Stimulated activated CD8-positive, alpha-beta memory T cell treated with anti-CD3 and anti-CD28 coated beads, Interleukin-12 subunit alpha, Interleukin-12 subunit beta, amount 100 ng/mL, for 24 hours (primary cell): ENCODE measurements around the gene PPP1R13B.

ENCODE experiments used
- DNase-seq: peaks from one replicate; pipeline ENCODE4 v3.0.0-alpha.2; 2020; ENCODE audit errors: extremely low read depth

Gene PPP1R13B

DNA sequence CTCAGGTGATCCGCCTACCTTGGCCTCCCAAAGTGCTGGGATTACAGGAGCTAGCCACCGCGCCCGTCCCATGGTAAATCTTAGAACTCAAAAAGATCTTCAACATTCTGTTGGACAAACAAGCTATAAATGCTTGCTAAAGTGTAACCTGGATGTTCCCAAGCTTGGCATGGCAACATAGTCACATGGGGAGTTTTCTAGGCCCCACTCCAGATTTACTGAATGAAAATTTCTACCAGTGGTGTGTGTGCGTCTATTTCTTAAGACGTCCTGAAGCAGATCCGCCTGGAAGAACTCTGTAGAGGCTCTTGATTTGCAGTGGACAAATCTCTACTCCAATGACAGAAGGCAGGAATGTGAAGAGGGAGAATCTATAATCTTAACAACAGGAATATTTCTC, 71.9 kb downstream of the PPP1R13B start:
- no peak for DNase-seq

DNA sequence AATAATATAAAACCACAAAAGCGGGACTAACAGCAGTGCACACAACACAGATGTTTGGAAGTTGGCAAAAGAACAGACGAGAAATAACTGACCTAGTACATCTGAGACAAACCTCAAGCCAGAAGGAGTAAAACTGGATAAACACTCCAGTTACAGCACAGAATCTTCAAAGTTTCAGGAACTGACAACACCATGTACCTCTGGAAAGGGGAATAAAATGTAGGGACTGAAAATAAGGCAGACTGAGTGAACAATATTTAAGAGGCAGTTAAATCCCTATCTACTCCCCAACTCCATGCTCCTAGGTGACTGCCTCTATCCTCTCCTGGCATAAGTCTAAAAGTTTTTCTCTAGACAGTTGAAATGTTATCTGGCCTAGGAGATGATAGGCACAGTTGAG, 73.9 kb downstream of the PPP1R13B start:
- DNase-seq = no peak

DNA sequence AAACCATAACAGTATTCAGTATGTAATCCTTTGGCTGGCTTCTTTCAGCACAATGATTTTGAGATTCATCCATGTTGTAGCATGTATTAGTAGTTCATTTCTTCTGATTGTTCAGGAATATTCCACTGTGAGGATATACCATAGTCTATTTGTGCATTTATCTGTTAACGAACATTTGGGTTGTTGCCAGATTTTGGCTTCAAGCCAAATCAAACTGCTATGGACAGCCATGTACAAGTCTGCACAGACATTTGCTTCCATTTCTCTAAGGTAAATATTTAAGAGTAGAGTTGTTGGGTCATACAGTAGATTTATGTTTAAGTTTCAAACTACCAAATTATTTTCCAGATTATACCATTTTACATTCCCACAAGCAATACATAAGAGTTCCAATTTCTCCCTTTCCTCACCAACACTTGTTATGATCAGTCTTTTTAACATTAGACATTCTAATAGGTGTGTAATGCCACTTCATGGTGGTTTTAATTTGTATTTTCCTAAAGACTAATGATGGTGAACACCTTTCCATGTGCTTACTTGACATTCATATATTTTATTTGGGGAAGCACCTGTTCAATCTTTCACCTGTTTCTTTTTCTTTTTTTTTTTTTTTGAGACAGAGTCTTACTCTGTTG, 75.2 kb downstream of the PPP1R13B start:
- no peak for DNase-seq

DNA sequence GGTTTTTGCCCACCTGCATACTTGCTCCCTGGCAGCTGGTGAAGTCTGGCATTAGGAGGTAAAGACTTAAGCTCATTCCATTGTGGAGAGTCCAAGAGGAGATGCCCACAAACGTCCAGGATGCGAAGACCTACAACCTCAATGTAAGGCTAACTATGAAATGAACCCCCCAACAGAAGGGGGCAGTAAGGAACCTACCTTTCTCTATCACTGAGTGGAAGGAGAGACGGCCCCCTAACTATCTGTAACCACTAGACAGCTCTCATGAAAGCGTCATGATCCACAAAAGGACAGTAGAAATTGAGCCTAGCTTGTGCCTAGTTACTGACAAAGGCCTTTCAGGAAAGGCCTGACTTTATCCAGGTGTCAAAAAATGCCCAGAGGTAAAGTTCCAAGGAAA, 76.5 kb downstream of the PPP1R13B start:
- no peak for DNase-seq

DNA sequence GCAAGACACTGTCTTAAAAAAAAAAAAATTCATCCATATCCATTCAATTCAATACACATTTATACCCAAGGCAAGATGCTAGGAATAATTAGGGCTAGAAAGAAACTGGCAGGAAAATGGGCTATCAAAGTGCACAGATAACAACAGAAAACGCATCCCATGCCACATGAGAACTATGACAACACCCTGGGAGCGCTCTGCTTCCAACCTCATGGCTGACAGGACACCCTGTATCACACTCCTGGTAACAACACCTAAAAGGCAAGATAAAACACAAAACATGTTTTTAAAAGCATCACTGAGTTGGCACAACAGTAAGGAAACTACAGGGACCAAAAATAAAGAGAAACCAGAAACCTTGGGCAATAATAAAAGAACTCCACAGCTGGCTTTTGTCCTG, 76.9 kb downstream of the PPP1R13B start:
- no peak for DNase-seq

DNA sequence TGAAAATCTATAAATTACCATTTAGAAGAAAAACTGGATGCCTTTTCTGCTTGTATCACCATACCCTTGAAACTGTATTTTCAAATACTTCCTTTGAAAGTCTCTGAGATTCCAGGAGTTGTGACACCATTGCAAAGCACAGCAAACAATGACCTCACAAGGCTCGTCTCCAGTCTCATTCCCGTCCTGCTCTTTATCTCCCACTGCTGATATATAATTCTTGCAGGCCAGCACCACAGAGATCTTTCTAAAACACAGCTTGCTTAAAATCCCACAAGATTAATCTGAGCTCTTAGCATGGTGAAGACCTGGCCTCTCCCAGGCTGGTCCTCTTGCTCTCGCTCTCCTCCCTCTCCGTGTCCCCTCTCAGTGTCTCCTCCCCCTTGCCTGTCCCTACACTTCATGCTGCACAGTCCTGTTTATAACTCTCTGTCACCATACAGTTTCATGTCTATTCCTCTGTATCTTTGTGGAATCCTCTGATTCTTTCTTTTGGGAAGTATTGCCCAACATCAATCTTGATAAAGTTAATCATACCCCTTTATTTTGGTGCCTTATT, 80.0 kb downstream of the PPP1R13B start:
- DNase-seq = no peak

DNA sequence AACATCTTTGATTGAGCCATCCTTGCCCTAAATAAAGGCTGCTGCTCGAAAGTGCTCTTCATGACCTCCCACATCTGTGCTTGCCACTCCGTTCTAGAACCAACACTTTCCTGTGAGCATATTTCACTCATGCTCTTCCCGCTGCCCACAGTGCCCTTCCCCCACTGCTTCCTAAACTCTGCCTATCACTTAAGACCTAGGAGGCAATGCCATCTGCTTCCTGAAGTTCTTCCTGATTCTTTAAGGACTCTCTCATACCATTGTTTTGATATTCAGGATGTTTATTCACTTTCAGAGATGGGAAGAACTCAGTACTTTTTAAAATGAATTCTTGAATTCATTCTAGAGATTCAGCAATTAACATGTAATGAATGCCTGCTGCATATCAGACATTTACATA, 81.8 kb downstream of the PPP1R13B start:
- no peak for DNase-seq

DNA sequence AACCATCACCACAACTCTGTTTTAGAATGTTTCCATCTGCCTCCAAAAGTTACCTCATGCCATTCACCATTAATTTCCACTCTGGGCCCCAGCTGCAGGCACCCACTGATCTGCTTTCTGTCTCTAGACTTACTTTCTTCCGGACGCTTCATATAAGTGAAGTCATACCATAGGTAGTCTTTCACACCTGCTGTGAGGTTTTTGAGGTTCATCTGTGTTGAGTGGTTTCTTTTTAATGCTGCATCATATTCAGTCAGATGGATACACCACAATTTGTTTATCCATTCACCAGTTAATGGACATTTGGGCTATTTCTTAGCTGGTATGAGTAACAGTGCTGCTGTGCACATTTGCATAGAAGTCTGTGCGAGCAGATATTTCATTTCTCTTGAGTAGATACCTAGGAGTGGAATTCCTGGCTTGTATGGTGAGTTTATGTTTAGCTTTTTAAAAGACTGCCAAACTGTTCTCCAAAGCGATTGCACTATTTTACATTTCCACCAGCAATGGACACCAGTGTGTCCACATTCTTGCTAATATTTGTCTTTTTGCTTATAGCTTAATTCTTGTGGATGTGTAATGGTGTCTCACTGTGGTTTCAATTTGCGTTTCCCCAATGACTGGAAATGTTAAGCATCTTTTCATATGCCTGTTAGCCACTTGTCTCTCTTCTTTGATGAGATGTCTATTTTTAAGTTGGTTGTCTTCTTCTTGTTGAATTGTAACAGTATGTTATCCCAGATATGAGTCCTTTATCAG, 83.5 kb downstream of the PPP1R13B start:
- DNase-seq = no peak

DNA sequence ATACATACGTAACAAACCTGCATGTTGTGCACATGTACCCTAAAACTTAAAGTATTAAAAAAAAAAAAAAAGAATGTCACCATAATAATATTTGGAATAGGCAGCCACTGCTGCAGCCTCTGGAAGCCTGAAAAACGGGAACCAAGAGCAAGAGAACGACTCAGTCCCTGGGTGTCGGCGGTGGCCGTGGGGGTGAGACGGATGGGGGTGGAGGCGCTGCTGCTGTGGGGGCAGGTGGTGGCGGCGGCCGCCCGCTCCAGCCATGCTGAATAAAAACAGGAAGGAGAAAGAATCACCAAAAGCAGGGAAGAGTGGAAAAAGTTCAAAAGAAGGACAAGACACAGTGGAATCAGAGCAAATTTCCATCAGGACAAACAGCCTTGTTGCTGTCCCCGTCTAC, 84.8 kb downstream of the PPP1R13B start:
- no peak for DNase-seq

DNA sequence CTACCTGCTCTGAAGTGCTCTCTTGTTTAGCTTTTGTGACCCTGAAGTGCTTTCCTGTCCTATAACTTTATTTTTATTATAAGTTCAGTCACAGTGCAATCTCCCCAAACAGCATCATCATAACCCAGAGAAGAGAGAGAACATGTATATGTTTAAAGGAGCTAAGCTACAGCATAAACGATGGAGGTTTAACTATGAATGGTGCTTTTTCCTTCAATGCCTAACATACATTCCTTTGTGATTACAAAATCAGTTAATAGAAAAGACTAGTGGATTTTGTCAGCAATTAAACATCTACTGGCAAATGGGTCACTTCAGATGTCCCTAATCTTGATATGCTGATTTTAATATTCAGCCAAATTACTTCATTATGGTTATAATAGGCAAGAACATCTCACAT, 85.3 kb downstream of the PPP1R13B start:
- no peak for DNase-seq

DNA sequence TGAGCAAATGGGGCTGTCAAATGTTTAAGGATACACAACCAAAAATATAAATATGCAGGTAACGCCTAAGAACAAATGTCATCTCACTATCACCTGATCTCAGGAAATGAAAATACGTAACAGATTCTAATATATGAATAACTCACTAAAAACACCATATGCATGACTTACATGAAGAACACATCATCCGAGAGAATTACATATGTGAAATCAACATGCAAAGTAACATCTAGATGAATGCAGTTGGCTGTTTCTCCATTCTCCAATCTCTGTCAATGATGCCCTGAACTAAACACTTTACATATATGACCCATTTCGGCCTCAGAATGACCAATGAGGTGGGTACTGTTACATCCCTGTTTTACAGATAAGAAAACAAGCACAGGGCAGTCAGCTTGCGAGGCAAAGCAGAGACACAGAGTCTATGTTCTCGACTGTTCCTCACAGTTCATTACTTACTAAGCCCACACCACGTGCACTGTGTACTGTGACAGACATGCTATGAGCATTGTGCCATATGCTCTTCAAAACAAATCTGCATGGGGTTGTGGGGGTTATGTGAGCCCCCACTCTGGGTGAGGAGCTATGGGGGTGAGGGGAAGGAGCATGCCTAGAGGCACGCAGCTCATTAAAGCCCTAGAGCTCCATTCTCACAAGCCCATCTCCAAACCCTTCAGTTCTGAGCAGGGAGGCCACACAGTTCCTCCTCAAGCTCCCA, 89.2 kb downstream of the PPP1R13B start:
- no peak for DNase-seq

DNA sequence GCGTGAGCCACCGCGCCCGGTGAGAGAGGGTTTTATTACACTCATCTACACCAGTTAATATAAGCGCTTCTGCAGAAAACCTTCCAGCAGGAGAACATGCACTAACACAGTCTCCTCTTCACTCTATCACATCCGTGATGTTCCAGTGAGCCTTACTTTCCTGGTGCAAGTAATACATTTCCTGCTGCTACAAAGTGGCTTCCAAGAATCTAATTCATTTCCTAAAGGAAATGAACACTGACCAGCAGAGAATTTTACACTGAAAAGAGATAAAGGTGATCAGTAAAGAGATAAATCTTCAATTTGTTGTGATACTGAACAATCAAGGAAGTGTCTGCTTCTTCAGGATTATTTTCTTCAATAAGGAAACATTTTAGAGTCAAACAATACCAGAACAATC, 92.3 kb downstream of the PPP1R13B start:
- DNase-seq = no peak

DNA sequence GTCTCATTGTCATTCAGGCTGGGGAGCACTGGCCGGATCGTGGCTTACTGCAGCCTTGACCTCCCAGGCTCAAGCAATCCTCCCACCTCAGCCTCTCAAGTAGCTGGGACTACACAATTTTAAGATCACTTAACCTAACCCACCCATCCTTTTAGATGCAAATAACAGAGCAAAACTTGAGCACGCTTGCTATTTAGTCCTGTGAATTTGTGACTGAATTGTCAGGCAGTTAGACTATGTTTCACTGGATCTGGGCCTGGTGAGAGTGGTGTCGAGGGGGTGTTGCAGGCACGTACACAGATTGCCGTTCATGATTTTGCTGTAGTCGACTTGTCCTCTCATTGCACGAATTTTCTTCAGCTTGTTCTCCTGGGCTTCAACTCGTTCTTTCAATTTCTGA, 93.6 kb downstream of the PPP1R13B start:
- DNase-seq = no peak

DNA sequence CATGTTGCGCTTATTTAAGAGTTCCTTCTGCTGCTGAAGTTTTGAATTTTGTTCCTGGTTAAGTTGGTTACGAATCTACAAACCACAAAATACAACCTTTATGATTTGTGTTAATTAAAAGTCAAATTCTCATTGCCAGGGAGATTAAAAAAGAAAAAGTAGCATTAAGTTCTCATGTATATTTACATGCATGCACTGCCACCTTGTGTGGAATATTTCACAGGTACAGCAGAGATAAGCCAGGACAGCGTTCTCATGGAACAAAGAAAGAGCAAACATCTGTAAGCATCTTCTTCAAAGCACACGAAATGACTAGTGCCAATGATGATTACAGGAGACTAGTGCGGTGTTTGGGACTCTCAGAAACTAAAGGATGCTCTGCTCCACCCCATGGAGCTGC, 97.5 kb downstream of the PPP1R13B start:
- no peak for DNase-seq

DNA sequence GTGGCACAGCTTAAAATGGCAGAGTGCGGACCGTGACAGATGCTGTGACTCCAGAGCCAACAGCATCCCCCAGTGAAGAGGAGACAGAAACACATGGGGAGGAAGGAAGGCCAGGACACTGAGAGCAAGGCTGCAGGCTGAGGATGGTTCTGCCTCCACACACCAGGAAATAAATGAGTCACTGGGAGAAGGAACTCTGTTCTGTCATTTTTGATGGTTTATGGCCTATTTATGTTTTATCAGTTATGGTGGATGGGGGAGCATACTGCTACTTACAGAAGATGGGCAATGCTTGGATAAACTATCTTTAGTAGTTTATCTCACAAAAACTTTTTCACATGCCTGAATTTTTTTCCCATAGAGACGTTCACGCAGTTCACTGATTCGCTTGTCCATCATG, 97.9 kb downstream of the PPP1R13B start:
- DNase-seq = no peak

DNA sequence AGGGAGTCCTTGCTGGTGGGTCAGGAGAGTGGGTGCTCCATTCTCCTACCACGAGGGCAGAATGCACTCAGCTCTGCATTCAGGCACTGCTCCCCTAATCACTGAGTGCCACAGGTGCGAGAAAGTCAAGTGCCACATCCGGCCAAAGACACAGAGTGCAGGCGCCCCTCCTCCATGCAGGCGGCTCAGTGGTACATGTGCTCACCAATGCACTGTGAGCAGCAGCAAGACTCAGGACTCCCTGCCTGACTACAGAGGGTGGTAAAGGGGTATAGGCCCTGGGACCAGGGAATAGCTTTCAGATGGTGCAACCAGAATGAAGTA, 98.9 kb downstream of the PPP1R13B start:
- DNase-seq = peak; percentile 16

DNA sequence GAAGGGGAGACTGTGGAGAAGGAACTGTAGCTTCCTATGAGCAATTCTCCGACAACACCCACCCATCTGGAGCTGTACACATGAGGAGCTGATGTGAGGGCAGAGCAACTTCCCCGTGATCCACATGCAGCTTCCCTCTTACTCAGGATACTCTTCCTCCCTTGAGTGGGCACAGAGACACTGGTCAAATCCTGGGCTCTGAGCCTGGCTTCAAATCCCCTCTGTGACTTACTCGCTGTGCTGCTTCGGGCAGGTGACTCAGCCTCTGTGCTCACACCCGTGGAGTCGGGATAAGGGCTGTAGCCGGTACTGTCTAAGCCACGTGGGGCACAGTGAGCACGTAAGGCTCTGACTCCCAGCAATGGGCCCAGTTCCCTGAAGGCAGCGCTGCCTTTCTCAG, 100.7 kb downstream of the PPP1R13B start:
- no peak for DNase-seq

DNA sequence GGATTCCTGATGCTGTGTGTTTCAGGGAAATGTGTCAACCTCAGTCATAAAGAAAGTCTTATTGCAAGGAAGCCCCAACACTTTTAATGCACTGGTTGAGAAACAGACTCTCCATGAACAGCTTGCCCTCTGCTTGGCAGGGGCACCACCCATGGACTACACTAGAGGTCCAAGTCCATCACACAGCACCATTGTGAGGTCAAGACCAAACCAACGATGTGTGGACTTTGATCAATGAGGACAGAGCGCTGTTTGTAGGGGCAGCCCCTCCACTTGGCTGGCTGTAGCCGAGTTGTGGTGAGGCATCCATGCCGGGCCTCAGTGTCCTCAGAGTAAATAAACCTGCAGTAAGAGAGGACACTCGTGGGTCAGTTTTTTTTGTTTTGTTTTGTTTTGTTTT, 102.0 kb downstream of the PPP1R13B start:
- DNase-seq = no peak

DNA sequence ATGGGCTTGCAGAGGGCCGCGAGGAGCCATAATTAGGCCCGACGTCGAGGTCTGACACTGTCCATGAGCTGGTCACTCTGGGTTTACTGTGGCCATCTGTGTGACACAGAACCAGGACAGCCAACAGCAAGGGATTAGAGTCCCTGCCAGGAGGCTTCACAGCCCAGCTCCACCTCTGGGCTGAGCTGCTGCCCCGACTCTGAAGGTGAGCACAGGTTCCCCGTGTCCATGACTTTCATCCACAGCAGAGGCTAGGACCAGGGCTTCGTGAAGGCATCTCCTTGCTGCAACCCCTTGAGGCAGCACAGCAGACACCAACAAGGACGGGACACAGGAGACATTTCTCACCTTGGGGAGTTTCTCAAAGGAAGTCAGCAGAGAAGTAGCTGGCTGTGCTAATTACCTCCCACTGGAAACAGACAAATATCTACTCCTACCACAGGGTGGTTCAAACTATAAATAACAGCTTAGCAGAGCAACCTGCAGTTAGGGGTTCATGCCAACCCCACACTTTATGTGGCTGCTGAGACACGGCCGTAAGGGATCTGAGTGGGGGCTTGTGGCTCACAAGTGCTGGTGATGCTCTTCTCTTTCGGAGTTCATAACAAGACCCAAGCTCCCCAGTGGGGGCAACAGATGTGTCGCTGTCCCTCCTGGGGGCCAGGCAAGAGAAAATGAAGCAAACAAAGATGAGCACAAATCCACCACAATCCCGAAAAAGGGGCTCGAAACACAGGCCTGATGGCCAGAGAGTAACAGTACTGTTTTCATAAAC, 102.6 kb downstream of the PPP1R13B start:
- no peak for DNase-seq

DNA sequence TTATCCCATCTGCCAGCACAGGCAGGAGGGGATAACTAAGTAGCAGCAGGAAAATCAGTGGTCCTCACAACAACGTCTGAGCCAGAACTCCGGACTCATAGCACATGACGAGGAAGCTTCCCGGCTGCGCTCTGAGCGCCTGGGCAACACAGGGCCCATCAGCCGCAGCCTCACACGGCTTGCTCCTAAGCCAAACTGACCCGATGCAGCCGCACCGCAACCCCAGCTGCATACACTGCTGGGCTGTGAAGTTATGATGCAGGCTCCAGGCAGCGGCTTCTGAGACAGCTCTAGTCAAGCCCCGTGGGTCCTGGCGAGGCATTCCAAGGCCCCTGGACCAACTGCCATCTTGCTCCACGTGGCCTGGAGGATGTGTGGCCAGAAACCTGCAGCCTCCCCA, 103.7 kb downstream of the PPP1R13B start:
- DNase-seq = no peak

DNA sequence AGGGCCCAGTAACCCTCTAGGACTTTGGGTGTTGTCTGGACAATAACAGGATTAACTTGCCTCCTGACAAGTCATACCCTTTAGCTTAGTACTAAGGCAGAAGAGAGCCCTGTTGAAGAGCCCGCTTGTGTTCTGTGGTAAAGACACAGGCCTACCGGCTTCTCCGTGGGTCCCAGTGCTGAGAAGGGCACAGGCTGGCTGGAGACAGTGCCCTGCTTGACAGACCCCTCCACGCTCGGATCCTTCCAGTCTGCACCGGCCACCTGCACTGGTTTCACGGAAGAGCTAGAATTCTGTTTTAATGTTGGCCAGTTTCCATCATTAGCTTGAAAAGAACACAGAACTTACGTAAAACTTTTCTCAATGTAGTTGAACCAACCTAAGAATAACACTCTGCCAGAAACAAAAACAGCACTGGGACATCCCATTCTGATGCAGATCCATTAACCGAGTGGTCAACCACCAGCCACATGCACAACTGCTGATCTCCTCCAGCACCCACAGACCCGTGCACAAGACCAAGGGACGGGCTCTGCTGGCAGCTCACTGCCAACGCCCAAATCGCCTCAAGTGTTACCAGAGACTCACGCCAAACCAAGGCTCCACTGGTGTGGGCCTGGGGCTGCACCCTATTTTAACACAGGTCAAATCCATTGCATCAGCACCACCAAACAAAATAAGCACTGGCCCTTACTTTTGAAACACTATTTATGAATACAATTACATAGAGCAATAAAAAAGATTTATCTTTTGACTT, 104.7 kb downstream of the PPP1R13B start:
- DNase-seq = no peak
